ENCODE data around the gene YARS1.

DNA sequence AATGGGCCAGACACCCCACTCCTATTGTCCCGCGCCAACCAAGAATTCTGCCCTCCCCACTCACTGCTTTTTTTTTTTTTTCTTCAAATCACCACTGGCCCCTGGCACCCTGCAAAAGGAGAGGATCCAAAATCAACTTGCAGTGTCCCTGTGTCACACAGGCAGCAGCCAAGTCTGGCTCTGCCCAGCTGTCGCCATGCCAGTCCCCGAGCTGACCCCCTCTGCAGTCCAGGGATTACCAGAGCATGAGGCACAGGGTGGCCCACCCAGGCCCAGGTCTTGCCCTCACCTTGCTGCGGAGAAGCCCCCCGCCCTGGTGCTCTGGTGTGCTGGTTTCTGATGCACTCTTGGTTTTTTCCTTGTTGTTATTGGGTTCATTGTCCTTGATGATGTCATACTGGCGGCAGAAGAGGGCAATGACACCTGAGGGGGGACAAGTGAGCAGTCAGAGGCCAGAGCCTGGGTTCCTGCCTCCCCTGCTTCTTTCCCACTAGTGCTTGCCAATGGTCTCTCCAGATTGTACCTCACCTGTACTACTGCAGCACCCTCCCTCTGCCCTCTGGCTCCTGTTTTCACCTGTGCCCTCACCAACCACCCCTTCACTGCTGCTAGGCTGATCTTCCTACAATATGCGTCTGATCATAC, 47.3 kb upstream of the YARS1 start:
- TF ChIP-seq, protein P1, sequence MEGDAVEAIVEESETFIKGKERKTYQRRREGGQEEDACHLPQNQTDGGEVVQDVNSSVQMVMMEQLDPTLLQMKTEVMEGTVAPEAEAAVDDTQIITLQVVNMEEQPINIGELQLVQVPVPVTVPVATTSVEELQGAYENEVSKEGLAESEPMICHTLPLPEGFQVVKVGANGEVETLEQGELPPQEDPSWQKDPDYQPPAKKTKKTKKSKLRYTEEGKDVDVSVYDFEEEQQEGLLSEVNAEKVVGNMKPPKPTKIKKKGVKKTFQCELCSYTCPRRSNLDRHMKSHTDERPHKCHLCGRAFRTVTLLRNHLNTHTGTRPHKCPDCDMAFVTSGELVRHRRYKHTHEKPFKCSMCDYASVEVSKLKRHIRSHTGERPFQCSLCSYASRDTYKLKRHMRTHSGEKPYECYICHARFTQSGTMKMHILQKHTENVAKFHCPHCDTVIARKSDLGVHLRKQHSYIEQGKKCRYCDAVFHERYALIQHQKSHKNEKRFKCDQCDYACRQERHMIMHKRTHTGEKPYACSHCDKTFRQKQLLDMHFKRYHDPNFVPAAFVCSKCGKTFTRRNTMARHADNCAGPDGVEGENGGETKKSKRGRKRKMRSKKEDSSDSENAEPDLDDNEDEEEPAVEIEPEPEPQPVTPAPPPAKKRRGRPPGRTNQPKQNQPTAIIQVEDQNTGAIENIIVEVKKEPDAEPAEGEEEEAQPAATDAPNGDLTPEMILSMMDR (IDR thresholded peaks at IDR 0.05) = no peak
- TF ChIP-seq POLR2A (IDR thresholded peaks at IDR 0.05) = no peak
